ENCODE data around the gene PTPN18. TPM values are rescaled to one million over a fixed set of nuclear protein-coding genes. Genes with fewer than 3 reads are reported as not detected.

PTPN18 gene
- total RNA-seq, 1 experiment from 2014 or later, result 16.3 TPM

DNA sequence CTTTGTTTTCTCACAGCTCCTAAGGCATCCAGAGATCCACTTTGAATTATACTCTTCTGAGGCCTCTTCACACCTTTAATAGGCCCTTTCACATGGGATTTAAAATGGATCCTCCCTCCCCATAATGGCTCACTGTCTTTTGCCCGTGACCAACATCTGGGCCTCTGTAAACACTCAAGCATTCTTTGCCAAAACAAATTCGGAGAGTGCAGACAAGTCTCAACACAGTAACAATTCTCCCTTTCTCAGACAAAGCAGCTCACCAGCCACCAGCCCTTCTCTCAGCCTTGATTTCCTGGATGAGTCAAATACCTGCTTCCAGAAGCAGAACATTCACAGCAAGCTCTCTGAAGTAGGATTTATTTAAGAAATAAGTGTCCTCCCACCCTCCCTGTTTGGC is 27.1 kb upstream of the PTPN18 start:
- H3K23ac ChIP-seq (ENCODE audit: insufficient read length, low read depth, low read length), result no peak overlapping the region
- no peak overlapping the region; a peak in 1 of 5 replicates for H3K4me3 Mint-ChIP-seq
- H3K79me1 ChIP-seq (ENCODE audit: insufficient read depth, low read depth, low read length, poor library complexity, severe bottlenecking), result no peaks in the 10 kb centered on the region
- no peaks in the 10 kb centered on the region for H3K27me3 ChIP-seq (ENCODE audit: insufficient read depth, low read length)
- no peak overlapping the region for H2BK15ac ChIP-seq (ENCODE audit: low read depth, low read length)
- no peak overlapping the region for H2AFZ ChIP-seq (ENCODE audit: low read length)
- no peak overlapping the region for H3K14ac ChIP-seq (ENCODE audit: insufficient read depth, low read length)
- no peak overlapping the region for H2BK20ac ChIP-seq (ENCODE audit: low read depth, low read length, poor library complexity, severe bottlenecking)
- no peaks in the 10 kb centered on the region for H3K23me2 ChIP-seq (ENCODE audit: insufficient read length, low read depth, low read length, poor library complexity, severe bottlenecking)
- H3K4me2 ChIP-seq (ENCODE audit: insufficient read depth, insufficient read length, low read length), result no peak overlapping the region
- peaks cover 60% of the 10 kb centered on the region for H3K27me3 Mint-ChIP-seq (ENCODE audit: low read depth)
- no peak overlapping the region for H2BK5ac ChIP-seq (ENCODE audit: insufficient read length, low read length)
- no peaks in the 10 kb centered on the region for H3K4me1 ChIP-seq (ENCODE audit: insufficient read depth, low read length)
- H3K36me3 Mint-ChIP-seq (ENCODE audit: insufficient read depth in 1 of 3, low read depth in 3 of 3), result peaks cover 0 to 2% (median 0%) of the 10 kb centered on the region in 3 experiments; a peak in 1 of 7 replicates
- H4K5ac ChIP-seq (ENCODE audit: insufficient read length, low read depth, low read length), result no peak overlapping the region
- H3K27ac ChIP-seq (ENCODE audit: insufficient read length, low read depth, low read length), result no peak overlapping the region
- H3K9me3 Mint-ChIP-seq, result peaks cover 0 to 6% of the 10 kb centered on the region in 2 experiments; a peak in 2 of 5 replicates
- no peak overlapping the region for H2AK5ac ChIP-seq (ENCODE audit: insufficient read length, low read length)
- H3T11ph ChIP-seq (ENCODE audit: low read length), result no peak overlapping the region
- no peak overlapping the region for H3K56ac ChIP-seq (ENCODE audit: insufficient read length, low read depth, low read length)
- DNase-seq, result no peak
- no peaks in the 10 kb centered on the region for H3K9me3 ChIP-seq (ENCODE audit: control insufficient read depth, low read depth, low read length)
- H2BK12ac ChIP-seq (ENCODE audit: insufficient read length, low read depth, low read length), result no peak overlapping the region
- no peak overlapping the region for H4K91ac ChIP-seq (ENCODE audit: insufficient read length, low read depth, low read length)
- TF ChIP-seq, protein P1, sequence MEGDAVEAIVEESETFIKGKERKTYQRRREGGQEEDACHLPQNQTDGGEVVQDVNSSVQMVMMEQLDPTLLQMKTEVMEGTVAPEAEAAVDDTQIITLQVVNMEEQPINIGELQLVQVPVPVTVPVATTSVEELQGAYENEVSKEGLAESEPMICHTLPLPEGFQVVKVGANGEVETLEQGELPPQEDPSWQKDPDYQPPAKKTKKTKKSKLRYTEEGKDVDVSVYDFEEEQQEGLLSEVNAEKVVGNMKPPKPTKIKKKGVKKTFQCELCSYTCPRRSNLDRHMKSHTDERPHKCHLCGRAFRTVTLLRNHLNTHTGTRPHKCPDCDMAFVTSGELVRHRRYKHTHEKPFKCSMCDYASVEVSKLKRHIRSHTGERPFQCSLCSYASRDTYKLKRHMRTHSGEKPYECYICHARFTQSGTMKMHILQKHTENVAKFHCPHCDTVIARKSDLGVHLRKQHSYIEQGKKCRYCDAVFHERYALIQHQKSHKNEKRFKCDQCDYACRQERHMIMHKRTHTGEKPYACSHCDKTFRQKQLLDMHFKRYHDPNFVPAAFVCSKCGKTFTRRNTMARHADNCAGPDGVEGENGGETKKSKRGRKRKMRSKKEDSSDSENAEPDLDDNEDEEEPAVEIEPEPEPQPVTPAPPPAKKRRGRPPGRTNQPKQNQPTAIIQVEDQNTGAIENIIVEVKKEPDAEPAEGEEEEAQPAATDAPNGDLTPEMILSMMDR (conservative IDR thresholded peaks at IDR 0.05), result no peak
- H3K9ac ChIP-seq (ENCODE audit: extremely low read depth, insufficient read length, low read length), result no peak overlapping the region
- H3K18ac ChIP-seq (ENCODE audit: insufficient read length, low read depth, low read length), result no peak overlapping the region
- peaks cover 13% of the 10 kb centered on the region in 2 experiments for H3K4me1 Mint-ChIP-seq
- H2BK120ac ChIP-seq (ENCODE audit: low read depth, low read length, poor library complexity, severe bottlenecking), result no peak overlapping the region
- no CpG with 5 or more reads among the region's 2 CpGs for WGBS (ENCODE audit: extremely low coverage, insufficient read length, low lambda C conversion rate)
- H4K20me1 ChIP-seq (ENCODE audit: control insufficient read depth, insufficient read depth, insufficient read length), result no peaks in the 10 kb centered on the region
- no peaks in the 10 kb centered on the region for H3K79me2 ChIP-seq (ENCODE audit: insufficient read depth, low read length)
- no peak overlapping the region for H4K8ac ChIP-seq (replicated peaks; ENCODE audit: insufficient read length, low read depth, low read length)
- no peak overlapping the region for H3K27ac Mint-ChIP-seq
- H3K4ac ChIP-seq (ENCODE audit: low read depth, low read length), result no peak overlapping the region
